ENCODE data around the gene BSND. TPM values are rescaled to one million over a fixed set of nuclear protein-coding genes. Genes with fewer than 3 reads are reported as not detected.

BSND gene
- total and polyA plus RNA-seq, 9 of the 15 experiments (the other 6 are each of a cell fraction or from before 2014, with no cell fraction given), result not detected

DNA sequence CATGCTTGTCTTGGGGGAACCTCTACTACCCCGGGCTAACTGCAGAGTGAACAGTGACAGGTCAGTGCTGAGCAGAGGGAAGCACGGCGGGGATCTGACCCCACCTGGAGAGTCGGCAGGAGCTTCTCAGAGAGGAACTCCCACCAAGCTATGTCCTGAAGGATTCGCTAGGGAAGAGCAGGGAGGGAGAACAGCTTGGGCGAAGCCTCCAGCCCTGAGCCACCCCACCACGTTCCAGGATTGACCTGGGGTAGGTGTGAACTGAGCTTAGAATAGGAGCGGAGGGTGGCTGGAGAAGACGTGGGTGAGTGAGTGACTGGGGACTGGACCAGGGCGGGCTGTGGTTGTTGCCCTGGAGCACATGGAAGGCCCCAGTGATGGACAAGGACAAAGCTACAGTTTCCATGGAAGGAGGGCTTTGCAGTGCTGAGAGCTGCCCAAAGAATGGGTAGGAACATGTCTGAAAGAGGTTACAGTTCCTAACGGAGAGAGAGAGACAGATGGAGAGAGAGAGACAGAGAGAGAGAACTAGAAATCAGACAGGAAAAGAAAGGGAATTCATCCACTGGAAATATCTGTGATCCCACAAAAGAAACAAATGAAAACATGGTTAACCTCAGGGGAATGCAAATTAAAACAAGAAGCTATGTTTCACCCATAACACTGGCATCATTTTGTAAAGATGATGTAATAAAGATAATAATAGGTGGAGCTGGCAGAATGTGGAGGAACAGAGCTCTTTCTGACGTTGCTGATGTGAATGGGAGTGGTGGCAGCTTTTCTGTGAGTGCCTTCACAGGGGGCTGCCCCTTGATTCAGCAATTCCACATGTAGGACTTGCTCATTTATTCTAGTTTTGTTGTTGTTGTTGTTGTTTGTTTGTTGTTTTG, 17.2 kb downstream of the BSND start (continued):
- TF ChIP-seq, protein P1, sequence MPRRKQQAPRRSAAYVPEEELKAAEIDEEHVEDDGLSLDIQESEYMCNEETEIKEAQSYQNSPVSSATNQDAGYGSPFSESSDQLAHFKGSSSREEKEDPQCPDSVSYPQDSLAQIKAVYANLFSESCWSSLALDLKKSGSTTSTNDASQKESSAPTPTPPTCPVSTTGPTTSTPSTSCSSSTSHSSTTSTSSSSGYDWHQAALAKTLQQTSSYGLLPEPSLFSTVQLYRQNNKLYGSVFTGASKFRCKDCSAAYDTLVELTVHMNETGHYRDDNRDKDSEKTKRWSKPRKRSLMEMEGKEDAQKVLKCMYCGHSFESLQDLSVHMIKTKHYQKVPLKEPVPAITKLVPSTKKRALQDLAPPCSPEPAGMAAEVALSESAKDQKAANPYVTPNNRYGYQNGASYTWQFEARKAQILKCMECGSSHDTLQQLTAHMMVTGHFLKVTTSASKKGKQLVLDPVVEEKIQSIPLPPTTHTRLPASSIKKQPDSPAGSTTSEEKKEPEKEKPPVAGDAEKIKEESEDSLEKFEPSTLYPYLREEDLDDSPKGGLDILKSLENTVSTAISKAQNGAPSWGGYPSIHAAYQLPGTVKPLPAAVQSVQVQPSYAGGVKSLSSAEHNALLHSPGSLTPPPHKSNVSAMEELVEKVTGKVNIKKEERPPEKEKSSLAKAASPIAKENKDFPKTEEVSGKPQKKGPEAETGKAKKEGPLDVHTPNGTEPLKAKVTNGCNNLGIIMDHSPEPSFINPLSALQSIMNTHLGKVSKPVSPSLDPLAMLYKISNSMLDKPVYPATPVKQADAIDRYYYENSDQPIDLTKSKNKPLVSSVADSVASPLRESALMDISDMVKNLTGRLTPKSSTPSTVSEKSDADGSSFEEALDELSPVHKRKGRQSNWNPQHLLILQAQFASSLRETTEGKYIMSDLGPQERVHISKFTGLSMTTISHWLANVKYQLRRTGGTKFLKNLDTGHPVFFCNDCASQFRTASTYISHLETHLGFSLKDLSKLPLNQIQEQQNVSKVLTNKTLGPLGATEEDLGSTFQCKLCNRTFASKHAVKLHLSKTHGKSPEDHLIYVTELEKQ (CRISPR knock-in tag; IDR thresholded peaks at IDR 0.05), result no peak
- TF ChIP-seq HSF4 (CRISPR knock-in tag; IDR thresholded peaks at IDR 0.05; ENCODE audit: borderline replicate concordance) (no peak), XRCC3 (IDR thresholded peaks at IDR 0.05) (no peak), NR1H2 (CRISPR knock-in tag; IDR thresholded peaks at IDR 0.05) (no peak)
- TF ChIP-seq, protein P2, sequence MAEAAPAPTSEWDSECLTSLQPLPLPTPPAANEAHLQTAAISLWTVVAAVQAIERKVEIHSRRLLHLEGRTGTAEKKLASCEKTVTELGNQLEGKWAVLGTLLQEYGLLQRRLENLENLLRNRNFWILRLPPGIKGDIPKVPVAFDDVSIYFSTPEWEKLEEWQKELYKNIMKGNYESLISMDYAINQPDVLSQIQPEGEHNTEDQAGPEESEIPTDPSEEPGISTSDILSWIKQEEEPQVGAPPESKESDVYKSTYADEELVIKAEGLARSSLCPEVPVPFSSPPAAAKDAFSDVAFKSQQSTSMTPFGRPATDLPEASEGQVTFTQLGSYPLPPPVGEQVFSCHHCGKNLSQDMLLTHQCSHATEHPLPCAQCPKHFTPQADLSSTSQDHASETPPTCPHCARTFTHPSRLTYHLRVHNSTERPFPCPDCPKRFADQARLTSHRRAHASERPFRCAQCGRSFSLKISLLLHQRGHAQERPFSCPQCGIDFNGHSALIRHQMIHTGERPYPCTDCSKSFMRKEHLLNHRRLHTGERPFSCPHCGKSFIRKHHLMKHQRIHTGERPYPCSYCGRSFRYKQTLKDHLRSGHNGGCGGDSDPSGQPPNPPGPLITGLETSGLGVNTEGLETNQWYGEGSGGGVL (CRISPR knock-in tag; IDR thresholded peaks at IDR 0.05), result no peak
